ENCODE data around the gene ANKRD52. TPM values are rescaled to one million over a fixed set of nuclear protein-coding genes. Genes with fewer than 3 reads are reported as not detected.
"Not testable (repeated sequence)": the region's sequence is repeated elsewhere in the genome, so short reads cannot be mapped to it uniquely, and the experiment has no call there.

ANKRD52 gene
- total and polyA plus RNA-seq, 8 donors, result 8.0 to 25.1 (median 17.5) TPM

DNA sequence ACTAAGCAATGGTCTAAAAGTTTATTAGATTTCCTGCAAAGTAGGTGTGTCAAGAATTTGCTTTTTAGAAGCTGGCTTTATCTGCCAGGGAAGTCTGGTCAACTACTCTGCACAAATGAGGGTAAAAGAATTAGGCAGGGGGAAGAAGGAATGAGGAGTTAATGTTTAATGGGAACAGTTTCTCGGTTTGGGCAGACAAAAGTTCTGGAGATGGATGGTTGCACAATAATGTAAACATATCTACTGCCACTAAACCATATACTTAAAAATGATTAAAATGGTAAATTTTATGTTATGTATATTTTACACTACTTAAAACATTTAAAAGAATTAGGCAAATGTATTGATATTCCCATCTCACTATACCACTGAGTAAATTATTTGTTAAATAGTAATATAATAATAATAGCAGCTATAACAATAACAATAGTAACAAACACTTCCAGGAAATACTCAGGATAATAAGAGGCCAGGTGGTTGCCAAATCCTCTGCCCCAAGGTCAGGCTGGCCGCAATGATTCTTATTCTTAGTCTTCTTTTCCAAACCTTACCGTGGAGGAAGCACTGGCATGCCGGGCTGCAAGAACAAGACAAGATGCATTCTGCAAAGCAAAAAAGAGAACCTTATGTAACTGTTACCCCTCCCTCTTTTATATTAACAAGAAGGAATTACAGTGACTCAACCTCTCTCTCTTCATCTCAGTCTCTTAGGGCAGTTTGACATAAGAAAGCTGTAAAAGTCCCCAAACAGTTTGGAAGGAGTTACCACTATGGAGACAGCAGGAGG is 28.1 kb upstream of the ANKRD52 start:
- intact Hi-C loops (cut with DNase I), result no loop called here
- Histone ChIP-seq H3K4me3 (no peak overlapping the region), H3K27ac (peak overlapping the region in 2 of 4 donors; percentile 5 to 31), H3K9me3 (no peaks in the 10 kb centered on the region), H3K36me3 (peaks cover 7 to 39% (median 20%) of the 10 kb centered on the region in 3 donors), H3K27me3 (no peaks in the 10 kb centered on the region), H3K4me1 (peaks cover 0 to 21% (median 0%) of the 10 kb centered on the region in 3 donors)
- WGBS, 2 donors, result 19 to 20% methylated on average over 4 of the region's 4 CpGs
- TF ChIP-seq, protein P1, sequence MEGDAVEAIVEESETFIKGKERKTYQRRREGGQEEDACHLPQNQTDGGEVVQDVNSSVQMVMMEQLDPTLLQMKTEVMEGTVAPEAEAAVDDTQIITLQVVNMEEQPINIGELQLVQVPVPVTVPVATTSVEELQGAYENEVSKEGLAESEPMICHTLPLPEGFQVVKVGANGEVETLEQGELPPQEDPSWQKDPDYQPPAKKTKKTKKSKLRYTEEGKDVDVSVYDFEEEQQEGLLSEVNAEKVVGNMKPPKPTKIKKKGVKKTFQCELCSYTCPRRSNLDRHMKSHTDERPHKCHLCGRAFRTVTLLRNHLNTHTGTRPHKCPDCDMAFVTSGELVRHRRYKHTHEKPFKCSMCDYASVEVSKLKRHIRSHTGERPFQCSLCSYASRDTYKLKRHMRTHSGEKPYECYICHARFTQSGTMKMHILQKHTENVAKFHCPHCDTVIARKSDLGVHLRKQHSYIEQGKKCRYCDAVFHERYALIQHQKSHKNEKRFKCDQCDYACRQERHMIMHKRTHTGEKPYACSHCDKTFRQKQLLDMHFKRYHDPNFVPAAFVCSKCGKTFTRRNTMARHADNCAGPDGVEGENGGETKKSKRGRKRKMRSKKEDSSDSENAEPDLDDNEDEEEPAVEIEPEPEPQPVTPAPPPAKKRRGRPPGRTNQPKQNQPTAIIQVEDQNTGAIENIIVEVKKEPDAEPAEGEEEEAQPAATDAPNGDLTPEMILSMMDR (IDR thresholded peaks at IDR 0.05), result no peak
- FAIRE-seq (no peak), DNase-seq (no peak), ATAC-seq (peak in 3 of 4 donors; percentile 40 to 71 (median 40))

GRCh38 chr12:56284263-56284662 is 26.1 kb upstream of the ANKRD52 start:
- peaks cover 12 to 40% (median 21%) of the 10 kb centered on the region in 3 donors for H3K36me3 ChIP-seq
- DNase-seq; ATAC-seq; H3K27me3 ChIP-seq; FAIRE-seq; intact Hi-C loops (cut with DNase I); H3K27ac ChIP-seq; H3K9me3 ChIP-seq; H3K4me3 ChIP-seq: not testable (repeated sequence)
- WGBS, 2 donors, result 88 to 96% methylated on average over 5 of the region's 5 CpGs
- H3K4me1 ChIP-seq, result peaks cover 0 to 21% (median 0%) of the 10 kb centered on the region in 3 donors

GRCh38 chr12:56282579-56282978 is 24.4 kb upstream of the ANKRD52 start:
- TF ChIP-seq, protein P1 (IDR thresholded peaks at IDR 0.05), result no peak
- Histone ChIP-seq H3K9me3 (no peaks in the 10 kb centered on the region), H3K4me3 (no peak overlapping the region), H3K27me3 (no peaks in the 10 kb centered on the region), H3K27ac (no peak overlapping the region), H3K36me3 (peaks cover 15 to 57% (median 24%) of the 10 kb centered on the region in 3 donors), H3K4me1 (peaks cover 0 to 20% (median 0%) of the 10 kb centered on the region in 3 donors)
- FAIRE-seq (no peak), DNase-seq (no peak), ATAC-seq (no peak)
- 93 to 100% methylated on average over 2 of the region's 2 CpGs for WGBS, 2 donors
- intact Hi-C loops (cut with DNase I), result no loop called here

GRCh38 chr12:56282030-56282429 is 23.8 kb upstream of the ANKRD52 start:
- TF ChIP-seq, protein P1 (IDR thresholded peaks at IDR 0.05), result no peak
- WGBS, 2 donors, result 71 to 73% methylated on average over 6 of the region's 6 CpGs
- Histone ChIP-seq H3K27me3 (no peaks in the 10 kb centered on the region), H3K4me1 (peaks cover 0 to 15% (median 0%) of the 10 kb centered on the region in 3 donors), H3K36me3 (peaks cover 15 to 60% (median 24%) of the 10 kb centered on the region in 3 donors), H3K27ac (no peak overlapping the region), H3K4me3 (no peak overlapping the region), H3K9me3 (no peaks in the 10 kb centered on the region)
- no peak for FAIRE-seq
- no peak for ATAC-seq
- intact Hi-C loops (cut with DNase I), result no loop called here
- no peak for DNase-seq

- peak in 1 of 6 donors; percentile 30 for DNase-seq
- TF ChIP-seq, protein P1 (IDR thresholded peaks at IDR 0.05), result no peak
- peaks cover 15 to 68% (median 30%) of the 10 kb centered on the region in 3 donors for H3K36me3 ChIP-seq
- H3K27me3 ChIP-seq, result no peaks in the 10 kb centered on the region
- no peak overlapping the region for H3K27ac ChIP-seq
- H3K4me1 ChIP-seq, result peaks cover 0 to 3% (median 0%) of the 10 kb centered on the region in 3 donors
- no peaks in the 10 kb centered on the region for H3K9me3 ChIP-seq
- FAIRE-seq, result no peak
- no peak overlapping the region for H3K4me3 ChIP-seq
- peak in 3 of 4 donors; percentile 42 to 46 (median 45) for ATAC-seq
- intact Hi-C loops (cut with DNase I), result no loop called here
These were observed 22.7 kb upstream of the ANKRD52 start for GRCh38 chr12:56280849-56281248.

All from pancreas (tissue), 10 donors.